SJSA1 (cell line): ENCODE measurements around the gene PCNX3. TPM values are rescaled to one million over a fixed set of nuclear protein-coding genes. Genes with fewer than 3 reads are reported as not detected.

ENCODE experiments used
- DNase-seq, 2 experiments: peaks; one replicate each; pipeline ENCODE4 v3.0.0-alpha.2; 2015 to 2020; ENCODE audit warnings: low spot score in 2 of 2, low read depth in 1 of 2
- H3K27ac ChIP-seq: fragments of 250-450 bp; sonication (Bioruptor Pico); 2 replicates; pipeline ENCODE4 v1.5.1; 2020; ENCODE audit warnings: mild to moderate bottlenecking, moderate library complexity
- H3K27me3 ChIP-seq: fragments of 250-450 bp; sonication (Bioruptor Pico); replicated peaks from 2 replicates; pipeline ENCODE4 v1.5.1; 2020; ENCODE audit warnings: mild to moderate bottlenecking, moderate library complexity
- H3K36me3 ChIP-seq: fragments of 250-450 bp; sonication (Bioruptor Pico); 2 replicates; pipeline ENCODE4 v1.5.1; 2020; ENCODE audit warnings: mild to moderate bottlenecking
- H3K4me1 ChIP-seq: fragments of 250-450 bp; sonication (Bioruptor Pico); replicated peaks from 2 replicates; pipeline ENCODE4 v1.6.1; 2021; ENCODE audit warnings: mild to moderate bottlenecking
- H3K4me3 ChIP-seq: fragments of 250-450 bp; sonication (Bioruptor Pico); 2 replicates; pipeline ENCODE4 v1.5.1; 2020; ENCODE audit warnings: mild to moderate bottlenecking
- H3K9me3 ChIP-seq: fragments of 250-450 bp; sonication (Bioruptor Pico); replicated peaks from 2 replicates; pipeline ENCODE4 v1.5.1; 2020; ENCODE audit warnings: mild to moderate bottlenecking
- total RNA-seq: library from RNA; depleted of rRNA; stranded (reverse); fragments of >200 nt; shearing (Covaris generic); gene quantifications from 2 replicates; pipeline ENCODE4 v1.2.3, GENCODE V29; 2014

PCNX3 gene
- total RNA-seq, 1 experiment from 2014 or later, result 39.7 TPM

DNA sequence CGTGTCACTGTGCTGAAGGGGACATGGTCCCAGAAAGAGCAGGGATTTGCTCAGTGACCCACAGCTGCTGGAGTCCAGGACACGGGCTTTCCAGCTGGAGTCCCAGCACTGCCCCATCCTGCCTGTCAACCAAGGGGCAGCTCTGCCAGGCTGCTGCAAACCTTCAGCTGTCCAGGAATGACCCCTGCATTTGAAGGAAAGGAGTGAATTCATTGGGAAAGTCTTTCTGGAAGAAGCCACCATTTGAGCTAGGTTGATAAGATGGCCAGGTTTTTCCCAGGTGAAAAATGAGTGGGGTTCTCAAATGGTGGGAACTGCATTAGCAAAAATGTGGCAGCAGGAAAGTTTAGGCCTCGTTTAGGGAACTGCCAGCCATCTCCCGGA is 29.3 kb upstream of the PCNX3 start:
- Histone ChIP-seq H3K27ac (no peak overlapping the region), H3K36me3 (peaks cover 91% of the 10 kb centered on the region), H3K4me1 (peaks cover 14% of the 10 kb centered on the region), H3K9me3 (peaks cover 3% of the 10 kb centered on the region; the same call in 1 of the 2 replicates), H3K27me3 (no peaks in the 10 kb centered on the region), H3K4me3 (no peak overlapping the region)
- no peak for DNase-seq

DNA sequence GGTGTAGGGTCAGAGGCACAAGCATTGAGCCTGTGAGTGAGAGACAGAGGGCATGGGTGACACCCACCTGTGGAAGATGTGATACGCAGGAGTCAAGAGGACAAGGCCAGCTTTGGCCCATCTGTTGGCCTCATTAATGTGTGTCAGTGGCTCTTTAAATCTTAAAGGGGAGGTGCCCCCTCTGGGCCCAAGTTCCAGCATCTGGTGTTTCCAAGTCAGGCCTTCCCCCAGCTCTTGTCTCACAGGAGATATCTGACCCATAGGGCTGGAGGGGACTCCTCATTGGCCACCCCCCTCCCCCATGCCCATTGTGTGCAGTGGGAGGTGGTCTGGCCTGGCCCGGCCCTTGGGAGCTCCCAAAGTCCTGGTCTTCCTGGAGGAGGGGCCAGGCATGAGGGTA is 28.9 kb upstream of the PCNX3 start:
- peaks cover 3% of the 10 kb centered on the region; the same call in 1 of the 2 replicates for H3K9me3 ChIP-seq
- no peak overlapping the region for H3K4me3 ChIP-seq
- peaks cover 14% of the 10 kb centered on the region for H3K4me1 ChIP-seq
- H3K27me3 ChIP-seq, result no peaks in the 10 kb centered on the region
- no peak overlapping the region for H3K27ac ChIP-seq
- DNase-seq, result no peak
- H3K36me3 ChIP-seq, result peaks cover 89% of the 10 kb centered on the region

DNA sequence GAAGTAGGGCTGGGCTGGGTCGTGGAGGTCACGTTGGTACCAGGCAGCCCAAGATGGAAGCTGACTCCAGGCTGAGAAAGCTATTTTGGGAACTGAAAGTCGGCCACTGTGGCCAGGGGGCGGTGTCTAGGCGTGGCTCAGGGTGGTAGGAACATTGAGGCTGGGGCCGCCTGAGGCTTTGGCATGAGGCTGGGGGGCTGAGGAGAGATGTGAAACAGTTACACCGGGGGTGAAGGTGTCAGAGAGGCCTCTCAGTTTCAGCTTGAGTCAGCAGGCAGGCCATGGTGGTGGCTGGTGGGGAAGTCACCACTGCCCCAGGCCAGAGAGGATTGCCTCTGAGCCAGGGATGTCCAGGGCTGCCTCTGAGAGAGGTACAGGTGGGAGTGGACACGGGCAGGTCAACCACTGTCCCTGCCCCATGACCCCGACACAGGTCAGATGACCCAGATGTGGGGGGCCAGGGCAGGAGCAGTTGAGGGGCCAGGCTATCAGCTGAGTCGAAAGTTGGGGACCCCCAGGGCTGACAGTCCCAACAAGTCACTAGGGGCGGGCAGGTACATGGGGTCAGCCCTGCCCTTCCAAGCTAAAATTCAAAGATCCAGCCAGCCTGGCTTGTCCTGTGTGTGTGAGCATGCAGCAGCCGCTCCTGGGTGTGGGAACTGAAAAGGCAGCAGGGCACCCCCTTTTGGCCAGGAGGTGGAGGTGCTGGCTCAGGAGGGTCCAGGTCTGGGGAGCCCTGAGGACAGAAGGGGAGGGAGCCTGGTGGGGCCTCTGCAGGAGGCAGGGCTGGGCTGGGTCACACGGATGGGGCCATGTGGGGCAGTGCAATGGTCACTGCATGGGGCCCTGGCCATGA is 27.1 kb upstream of the PCNX3 start:
- no peaks in the 10 kb centered on the region for H3K27me3 ChIP-seq
- peaks cover 82% of the 10 kb centered on the region for H3K36me3 ChIP-seq
- H3K4me3 ChIP-seq, result no peak overlapping the region
- H3K27ac ChIP-seq, result no peak overlapping the region
- H3K4me1 ChIP-seq, result peaks cover 14% of the 10 kb centered on the region
- DNase-seq, result peak; percentile 58 to 77
- peaks cover 3% of the 10 kb centered on the region; the same call in 1 of the 2 replicates for H3K9me3 ChIP-seq

DNA sequence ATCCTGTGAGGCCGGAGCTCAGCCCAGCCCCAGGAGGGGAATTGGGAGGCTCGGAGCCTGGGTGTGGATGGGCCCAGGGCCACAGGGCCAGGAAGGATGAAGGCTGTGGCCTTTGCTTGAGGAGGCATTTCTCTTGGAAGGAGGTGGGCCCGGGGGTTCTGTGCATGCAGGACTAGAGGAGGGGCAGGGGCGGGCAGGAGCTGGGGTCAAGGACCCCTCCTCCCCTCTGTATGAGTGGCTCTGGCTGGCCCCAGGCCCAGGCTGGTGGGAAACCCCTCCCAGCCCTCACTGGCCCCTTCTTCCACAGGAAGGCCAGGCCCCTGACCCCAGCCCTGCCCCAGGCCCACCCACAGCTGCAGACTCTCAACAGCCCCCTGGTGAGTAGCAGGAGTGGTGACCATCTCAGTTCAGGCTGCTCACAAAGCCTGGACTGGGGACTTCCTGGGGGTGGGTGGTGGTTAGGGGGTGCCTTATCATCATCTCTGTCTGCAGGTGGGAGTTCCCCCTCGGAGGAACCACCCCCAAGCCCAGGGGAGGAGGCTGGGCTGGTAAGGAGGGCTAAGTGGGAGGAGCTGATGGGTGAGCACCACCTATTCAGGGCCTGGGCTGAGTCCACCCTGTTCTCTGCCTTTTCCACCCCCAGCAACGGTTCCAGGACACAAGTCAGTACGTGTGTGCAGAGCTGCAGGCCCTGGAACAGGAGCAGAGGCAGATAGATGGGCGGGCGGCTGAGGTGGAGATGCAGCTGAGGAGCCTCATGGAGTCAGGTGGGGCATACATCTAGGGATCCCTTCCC is 25.9 kb upstream of the PCNX3 start:
- H3K27me3 ChIP-seq, result no peaks in the 10 kb centered on the region

DNA sequence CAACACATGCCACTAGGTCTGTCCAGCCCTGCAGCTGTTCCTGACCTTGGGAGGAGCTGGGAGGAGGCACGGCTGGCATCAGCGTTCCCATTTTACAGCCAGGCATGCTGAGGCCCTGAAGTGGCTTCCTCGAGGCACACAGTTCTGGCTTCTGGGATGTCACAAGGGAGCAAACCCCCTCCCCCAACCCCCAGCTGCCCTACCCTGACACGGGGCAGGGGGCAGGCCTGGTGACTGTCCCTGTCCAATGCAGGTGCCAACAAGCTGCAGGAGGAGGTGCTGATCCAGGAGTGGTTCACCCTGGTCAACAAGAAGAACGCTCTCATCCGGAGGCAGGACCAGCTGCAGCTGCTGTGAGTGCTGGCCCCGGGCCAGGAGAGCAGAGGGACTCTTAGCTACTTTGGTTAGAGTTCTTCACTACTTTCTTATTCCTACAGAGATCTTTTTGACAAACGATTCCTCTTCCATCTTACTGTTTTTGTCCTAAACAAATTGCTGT is 25.3 kb upstream of the PCNX3 start:
- DNase-seq, result no peak
- Histone ChIP-seq H3K27me3 (no peaks in the 10 kb centered on the region), H3K4me3 (no peak overlapping the region), H3K36me3 (peaks cover 78% of the 10 kb centered on the region), H3K27ac (no peak overlapping the region), H3K9me3 (peaks cover 3% of the 10 kb centered on the region; the same call in 1 of the 2 replicates), H3K4me1 (peaks cover 7% of the 10 kb centered on the region)

More for the DNA sequence above, 25.9 kb upstream of the PCNX3 start:
- peaks cover 81% of the 10 kb centered on the region for H3K36me3 ChIP-seq
- peaks cover 3% of the 10 kb centered on the region; the same call in 1 of the 2 replicates for H3K9me3 ChIP-seq
- no peak for DNase-seq
- peaks cover 8% of the 10 kb centered on the region for H3K4me1 ChIP-seq
- H3K27ac ChIP-seq, result no peak overlapping the region
- H3K4me3 ChIP-seq, result no peak overlapping the region

DNA sequence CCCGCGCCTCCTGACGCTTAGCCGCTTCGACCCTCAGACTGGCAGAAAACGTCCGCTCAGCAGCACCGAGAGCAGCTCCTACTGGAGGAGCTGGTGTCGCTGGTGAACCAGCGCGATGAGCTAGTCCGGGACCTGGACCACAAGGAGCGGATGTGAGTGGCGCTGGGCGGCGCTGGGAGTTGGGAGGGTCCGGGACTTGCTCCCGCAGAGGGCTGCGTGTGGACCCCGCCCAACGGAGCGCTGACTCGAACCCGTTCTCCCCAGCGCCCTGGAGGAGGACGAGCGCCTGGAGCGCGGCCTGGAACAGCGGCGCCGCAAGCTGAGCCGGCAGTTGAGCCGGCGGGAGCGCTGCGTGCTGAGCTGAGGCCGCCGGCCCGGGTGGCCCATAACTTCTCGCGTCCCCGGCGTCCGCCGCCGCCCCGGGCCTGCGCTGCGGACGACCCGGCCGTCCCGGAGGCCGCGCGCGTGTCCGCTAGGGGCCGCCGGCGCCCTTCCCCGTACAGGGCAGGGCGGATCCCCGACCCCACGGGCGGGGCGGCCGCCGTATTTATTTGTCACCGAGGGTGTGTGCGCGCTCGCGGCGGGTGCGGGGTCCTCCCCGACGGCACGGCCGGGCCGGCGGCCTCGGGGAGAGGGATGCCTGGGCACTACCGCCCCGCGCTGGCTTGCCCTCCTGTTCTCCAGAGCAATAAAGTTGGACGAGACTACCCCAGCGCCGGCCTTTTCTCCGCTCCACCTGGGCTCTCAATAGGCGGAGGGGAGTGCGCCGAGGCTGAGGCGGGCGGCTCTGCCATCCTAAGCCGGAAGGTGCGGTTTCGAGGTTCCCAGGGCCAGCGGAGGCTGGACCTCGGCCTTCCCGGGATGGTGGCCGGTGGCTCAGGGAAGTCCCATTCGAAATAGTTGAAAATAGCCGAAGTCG is 23.4 kb upstream of the PCNX3 start:
- Histone ChIP-seq H3K4me1 (peaks cover 7% of the 10 kb centered on the region), H3K27me3 (no peaks in the 10 kb centered on the region), H3K9me3 (no peaks in the 10 kb centered on the region; the same call in 1 of the 2 replicates), H3K27ac (no peak overlapping the region), H3K36me3 (peaks cover 65% of the 10 kb centered on the region), H3K4me3 (no peak overlapping the region)
- no peak for DNase-seq

- H3K9me3 ChIP-seq, result no peaks in the 10 kb centered on the region; the same call in 1 of the 2 replicates
- DNase-seq, result no peak
- H3K36me3 ChIP-seq, result peaks cover 65% of the 10 kb centered on the region
- peaks cover 6% of the 10 kb centered on the region for H3K4me1 ChIP-seq
- H3K4me3 ChIP-seq, result no peak overlapping the region
- H3K27me3 ChIP-seq, result no peaks in the 10 kb centered on the region
- H3K27ac ChIP-seq, result no peak overlapping the region
Observed at GRCh38 chr11:65592858-65593517, 22.6 kb upstream of the PCNX3 start.

- no peaks in the 10 kb centered on the region for H3K27me3 ChIP-seq
- no peaks in the 10 kb centered on the region; the same call in 1 of the 2 replicates for H3K4me1 ChIP-seq
- peak; percentile 62 to 78 for DNase-seq
- peaks cover 66% of the 10 kb centered on the region for H3K36me3 ChIP-seq
- no peaks in the 10 kb centered on the region for H3K9me3 ChIP-seq
- no peak overlapping the region for H3K27ac ChIP-seq
- no peak overlapping the region for H3K4me3 ChIP-seq
Observed at GRCh38 chr11:65593518-65594414, 21.8 kb upstream of the PCNX3 start.

- Histone ChIP-seq H3K9me3 (no peaks in the 10 kb centered on the region), H3K4me1 (no peaks in the 10 kb centered on the region), H3K27ac (no peak overlapping the region), H3K36me3 (peaks cover 62% of the 10 kb centered on the region), H3K27me3 (no peaks in the 10 kb centered on the region), H3K4me3 (no peak overlapping the region)
- no peak for DNase-seq
Observed at GRCh38 chr11:65595131-65595530, 20.4 kb upstream of the PCNX3 start.

DNA sequence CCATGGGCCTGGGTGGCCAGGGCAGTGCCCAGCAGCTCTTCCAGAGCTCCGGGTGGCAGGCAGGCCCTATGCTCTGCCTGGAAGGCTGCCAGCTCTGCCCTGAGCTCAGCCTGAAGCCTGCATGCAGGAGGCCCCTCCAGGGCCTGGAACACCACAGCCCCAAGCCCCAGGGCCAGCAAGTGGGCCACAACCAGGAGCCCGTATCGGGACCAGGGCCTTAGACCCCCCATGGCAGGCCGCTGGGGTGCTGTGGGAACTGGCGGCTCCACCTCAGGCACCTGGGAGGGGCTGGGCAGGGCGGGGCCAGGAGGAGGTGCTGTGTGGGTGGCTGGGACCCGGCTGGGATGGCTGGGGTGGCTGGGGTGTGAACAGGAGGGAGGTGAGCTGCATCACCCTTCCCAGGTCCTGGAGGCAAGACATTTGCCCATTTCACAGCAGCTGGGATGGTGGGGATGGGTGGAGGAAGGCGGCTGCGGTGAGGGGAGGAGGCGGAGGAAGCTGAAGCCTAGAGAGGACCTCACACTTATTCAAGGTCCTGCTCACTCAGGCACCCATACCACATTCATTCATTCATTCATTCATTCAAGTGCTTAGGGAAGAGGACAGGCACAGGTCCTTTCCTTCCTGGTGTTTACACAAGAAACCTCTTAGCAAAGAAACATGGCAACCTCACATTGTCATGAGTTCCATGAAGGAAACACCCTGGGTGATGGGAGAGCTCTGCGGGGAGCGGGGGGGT is 19.9 kb upstream of the PCNX3 start, which contains the start of gene KCNK7:
Gene KCNK7, minus strand, starts transcription at position 258 of the 739 bp plus-strand sequence. Its CDS starts 28 bp downstream, at position 230.
- DNase-seq, result no peak
- no peaks in the 10 kb centered on the region for H3K27me3 ChIP-seq
- no peaks in the 10 kb centered on the region for H3K9me3 ChIP-seq
- H3K36me3 ChIP-seq, result peaks cover 60% of the 10 kb centered on the region
- no peaks in the 10 kb centered on the region for H3K4me1 ChIP-seq
- H3K27ac ChIP-seq, result no peak within 1 kb of the TSS
- no peak within 1 kb of the TSS for H3K4me3 ChIP-seq

DNA sequence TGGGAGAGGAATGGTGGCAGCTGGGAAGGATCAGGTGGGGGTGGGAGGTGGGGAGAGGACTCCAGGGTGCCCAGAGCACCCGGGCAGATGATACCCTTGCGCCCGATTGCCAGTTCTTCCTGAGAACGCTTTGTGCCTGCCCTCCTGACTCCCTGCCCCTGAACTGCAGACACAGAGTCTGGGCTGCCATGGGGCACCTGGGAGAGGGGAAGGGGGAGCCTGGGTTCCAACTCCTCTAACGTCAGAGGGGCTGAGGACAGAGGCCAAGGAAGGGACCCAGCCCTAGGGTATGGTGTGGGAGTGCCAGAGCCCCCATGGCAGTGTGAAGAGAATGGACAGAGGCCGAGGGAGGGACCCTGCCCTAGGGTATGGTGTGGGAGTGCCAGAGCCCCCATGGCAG is 19.1 kb upstream of the PCNX3 start:
- H3K27ac ChIP-seq, result no peak overlapping the region
- no peak overlapping the region for H3K4me3 ChIP-seq
- peaks cover 60% of the 10 kb centered on the region for H3K36me3 ChIP-seq
- H3K4me1 ChIP-seq, result no peaks in the 10 kb centered on the region
- no peaks in the 10 kb centered on the region for H3K9me3 ChIP-seq
- no peaks in the 10 kb centered on the region for H3K27me3 ChIP-seq
- DNase-seq, result no peak
